ENCODE data around the gene NR5A2. TPM values are rescaled to one million over a fixed set of nuclear protein-coding genes. Genes with fewer than 3 reads are reported as not detected.
A peak's percentile ranks its signal among the peaks of the same experiment; 100 is the strongest.

The NR5A2 gene
- total RNA-seq, 3 donors from 2014 or later = 32.7 to 75.3 (median 47.9) TPM

DNA sequence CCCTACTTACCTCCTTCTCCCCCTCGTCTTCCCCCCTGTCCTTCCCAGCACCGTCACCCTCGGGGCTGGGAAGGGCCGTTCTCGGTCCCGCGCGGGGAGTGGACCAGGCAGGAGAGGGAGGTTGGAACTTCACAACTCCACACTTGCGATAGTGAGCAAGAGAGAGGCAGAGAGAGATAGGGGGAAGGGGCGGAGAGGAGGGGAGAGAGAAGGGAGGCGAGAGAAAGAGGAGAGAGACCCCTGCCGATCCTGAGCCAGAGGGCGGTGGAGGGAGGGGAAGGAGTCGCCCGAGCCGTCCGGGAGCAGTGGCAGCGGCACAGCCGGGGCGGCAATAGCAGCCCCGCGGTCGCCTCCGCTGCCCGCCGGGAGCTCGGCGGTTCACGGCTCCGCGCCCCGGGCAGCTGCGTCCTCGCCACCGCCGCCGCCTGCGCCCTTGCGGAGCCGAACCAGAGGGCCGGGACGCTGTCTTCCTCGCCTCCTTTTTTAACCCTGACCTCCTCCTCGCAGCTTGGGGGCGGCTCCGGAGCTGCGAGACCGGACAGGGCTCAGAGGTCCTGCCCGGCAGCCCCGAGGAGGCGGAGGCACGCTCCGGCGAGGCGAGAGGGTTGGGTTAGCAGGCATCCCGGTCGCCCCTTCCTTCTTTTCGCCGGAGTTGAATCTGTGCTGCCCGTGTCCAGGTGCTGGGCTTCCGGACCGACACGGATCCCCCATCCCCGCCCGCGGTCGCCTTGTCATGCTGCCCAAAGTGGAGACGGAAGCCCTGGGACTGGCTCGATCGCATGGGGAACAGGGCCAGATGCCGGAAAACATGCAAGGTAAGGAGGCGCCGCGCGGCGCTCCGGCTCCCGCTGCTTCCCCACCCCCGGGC lies 11.7 kb downstream of the NR5A2 start:
- peak; percentile 62 to 75 (median 66) for DNase-seq
- TF ChIP-seq, protein P1, sequence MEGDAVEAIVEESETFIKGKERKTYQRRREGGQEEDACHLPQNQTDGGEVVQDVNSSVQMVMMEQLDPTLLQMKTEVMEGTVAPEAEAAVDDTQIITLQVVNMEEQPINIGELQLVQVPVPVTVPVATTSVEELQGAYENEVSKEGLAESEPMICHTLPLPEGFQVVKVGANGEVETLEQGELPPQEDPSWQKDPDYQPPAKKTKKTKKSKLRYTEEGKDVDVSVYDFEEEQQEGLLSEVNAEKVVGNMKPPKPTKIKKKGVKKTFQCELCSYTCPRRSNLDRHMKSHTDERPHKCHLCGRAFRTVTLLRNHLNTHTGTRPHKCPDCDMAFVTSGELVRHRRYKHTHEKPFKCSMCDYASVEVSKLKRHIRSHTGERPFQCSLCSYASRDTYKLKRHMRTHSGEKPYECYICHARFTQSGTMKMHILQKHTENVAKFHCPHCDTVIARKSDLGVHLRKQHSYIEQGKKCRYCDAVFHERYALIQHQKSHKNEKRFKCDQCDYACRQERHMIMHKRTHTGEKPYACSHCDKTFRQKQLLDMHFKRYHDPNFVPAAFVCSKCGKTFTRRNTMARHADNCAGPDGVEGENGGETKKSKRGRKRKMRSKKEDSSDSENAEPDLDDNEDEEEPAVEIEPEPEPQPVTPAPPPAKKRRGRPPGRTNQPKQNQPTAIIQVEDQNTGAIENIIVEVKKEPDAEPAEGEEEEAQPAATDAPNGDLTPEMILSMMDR (IDR thresholded peaks at IDR 0.05) = no peak
- intact Hi-C loops (cut with DNase I, micrococcal nuclease) = no loop called here
- Histone ChIP-seq H3K4me3 (peak overlapping the region; percentile 30), H3K4me1 (ENCODE audit: low read depth) (peaks cover 7% of the 10 kb centered on the region), H3K36me3 (ENCODE audit: low read depth) (no peaks in the 10 kb centered on the region), H3K9me3 (no peaks in the 10 kb centered on the region)
- ATAC-seq = peak; percentile 39

DNA sequence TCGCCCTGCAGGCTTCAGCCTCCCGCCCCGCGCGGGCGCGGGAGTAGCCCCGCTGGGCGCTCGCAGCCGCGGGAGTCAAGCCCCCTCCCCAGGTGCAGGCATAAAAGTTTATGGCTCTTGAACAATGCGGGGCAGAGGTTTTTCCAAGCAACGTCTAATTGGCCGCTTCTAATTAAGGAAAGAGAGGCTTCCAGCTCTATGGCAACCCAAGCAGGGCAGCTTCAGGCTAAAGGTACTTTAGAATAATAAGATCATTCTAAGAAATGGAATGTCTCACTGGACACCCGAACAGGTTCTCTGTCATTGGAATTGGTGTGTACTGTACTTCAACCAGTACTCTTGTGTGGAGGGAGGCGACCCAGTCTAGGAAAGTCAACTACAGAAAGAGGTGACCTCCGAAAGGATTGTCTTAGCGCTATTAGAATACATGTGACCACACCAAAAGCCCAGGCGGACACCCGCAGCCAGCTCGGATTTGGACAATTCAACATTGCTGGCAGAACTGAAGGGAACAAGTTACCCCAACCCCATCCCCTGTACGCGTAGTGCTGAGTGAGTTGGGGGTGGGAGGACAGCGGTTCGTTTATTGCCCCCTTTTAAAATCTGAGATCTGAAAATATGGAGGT lies 12.5 kb downstream of the NR5A2 start:
- peak; percentile 1 for ATAC-seq
- DNase-seq = peak in 2 of 3 donors; percentile 37 to 40
- H3K9me3 ChIP-seq = no peaks in the 10 kb centered on the region
- H3K4me1 ChIP-seq (ENCODE audit: low read depth) = peaks cover 7% of the 10 kb centered on the region
- TF ChIP-seq, protein P1 (IDR thresholded peaks at IDR 0.05) = no peak
- intact Hi-C loops (cut with DNase I, micrococcal nuclease) = no loop called here
- H3K4me3 ChIP-seq = peak overlapping the region; percentile 30
- H3K36me3 ChIP-seq (ENCODE audit: low read depth) = no peaks in the 10 kb centered on the region

DNA sequence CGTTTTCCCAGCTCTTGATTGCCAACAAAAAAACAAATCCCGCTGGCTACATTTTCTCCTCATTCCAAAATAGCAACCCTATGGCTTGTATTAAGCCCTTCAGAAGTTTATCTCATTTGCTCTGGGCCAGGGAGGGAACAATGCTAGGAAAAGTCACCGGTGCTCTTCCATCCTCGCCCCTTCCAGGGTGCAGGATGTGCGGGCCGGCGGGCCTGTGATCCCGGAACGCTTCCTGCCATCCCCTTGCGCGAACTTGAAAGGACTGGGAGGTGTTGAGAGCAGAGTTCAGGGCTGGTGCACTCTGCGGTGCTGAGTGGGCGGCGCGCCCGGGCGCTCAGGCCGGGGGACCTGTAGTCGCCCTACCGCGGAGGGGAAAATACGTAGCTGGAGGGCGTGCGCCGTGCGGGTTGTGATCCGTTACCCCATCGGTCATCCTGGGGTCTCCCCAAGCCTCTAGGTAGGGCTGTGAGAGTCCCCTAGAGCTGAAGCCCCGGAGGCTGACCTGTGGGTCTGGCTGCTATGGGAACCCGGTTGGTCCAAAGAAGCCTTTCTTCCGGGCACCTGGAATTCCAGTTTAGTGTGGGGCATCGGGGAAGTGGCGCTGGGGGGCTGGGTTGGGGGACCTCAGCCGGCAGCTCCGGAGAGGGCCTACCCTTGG lies 13.1 kb downstream of the NR5A2 start:
- DNase-seq (peak; percentile 68 to 80 (median 78)), ATAC-seq (peak; percentile 64)
- TF ChIP-seq, protein P1 (IDR thresholded peaks at IDR 0.05) = no peak
- H3K9me3 ChIP-seq = no peaks in the 10 kb centered on the region
- intact Hi-C loops (cut with DNase I, micrococcal nuclease) = no loop called here
- H3K36me3 ChIP-seq (ENCODE audit: low read depth) = no peaks in the 10 kb centered on the region
- peaks cover 7% of the 10 kb centered on the region for H3K4me1 ChIP-seq (ENCODE audit: low read depth)
- peak overlapping the region; percentile 9 for H3K4me3 ChIP-seq

DNA sequence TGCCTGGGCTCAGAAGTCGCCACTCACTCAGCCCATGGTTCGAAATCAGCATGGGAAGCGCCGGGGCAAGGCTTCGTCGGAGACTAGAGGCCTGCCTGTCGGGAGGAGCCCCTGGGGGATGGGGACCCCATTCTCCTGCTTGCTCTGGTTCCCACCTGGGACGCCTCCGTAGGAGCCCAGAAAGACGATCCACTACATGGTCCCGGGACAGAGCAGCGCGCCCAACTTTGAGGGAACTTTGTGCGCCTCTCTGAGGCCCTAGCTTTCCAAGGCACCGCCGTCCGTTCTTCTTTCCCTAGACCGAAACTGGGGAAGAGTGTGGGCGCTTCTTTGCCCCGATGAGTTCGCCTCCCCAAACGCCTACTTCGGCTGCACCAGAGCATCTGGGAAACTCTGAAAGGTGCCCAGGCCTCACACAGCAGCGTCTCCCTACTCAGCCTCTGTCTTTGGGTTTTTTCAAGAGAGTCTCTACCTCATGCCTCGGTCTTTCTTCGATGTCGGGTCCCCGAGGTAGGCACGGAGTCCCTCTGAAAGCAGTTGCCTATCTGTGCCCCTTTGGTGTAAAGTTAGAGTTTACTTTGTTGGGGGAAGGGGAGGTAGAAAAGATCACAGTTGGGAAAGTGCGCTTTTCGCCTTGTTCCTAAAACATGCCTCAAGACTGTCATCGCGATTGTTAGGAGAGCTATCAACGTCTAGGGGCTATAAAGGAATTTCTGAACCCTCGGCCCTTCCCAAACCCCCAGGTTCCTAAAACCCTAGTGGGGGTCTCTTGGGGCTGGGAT lies 14.0 kb downstream of the NR5A2 start:
- DNase-seq = peak in 2 of 3 donors; percentile 40 to 54
- intact Hi-C loops (cut with DNase I, micrococcal nuclease) = no loop called here
- Histone ChIP-seq H3K36me3 (ENCODE audit: low read depth) (no peaks in the 10 kb centered on the region), H3K4me3 (no peak overlapping the region), H3K4me1 (ENCODE audit: low read depth) (peaks cover 7% of the 10 kb centered on the region), H3K9me3 (no peaks in the 10 kb centered on the region)
- TF ChIP-seq, protein P1 (IDR thresholded peaks at IDR 0.05) = no peak
- ATAC-seq = peak; percentile 2

DNA sequence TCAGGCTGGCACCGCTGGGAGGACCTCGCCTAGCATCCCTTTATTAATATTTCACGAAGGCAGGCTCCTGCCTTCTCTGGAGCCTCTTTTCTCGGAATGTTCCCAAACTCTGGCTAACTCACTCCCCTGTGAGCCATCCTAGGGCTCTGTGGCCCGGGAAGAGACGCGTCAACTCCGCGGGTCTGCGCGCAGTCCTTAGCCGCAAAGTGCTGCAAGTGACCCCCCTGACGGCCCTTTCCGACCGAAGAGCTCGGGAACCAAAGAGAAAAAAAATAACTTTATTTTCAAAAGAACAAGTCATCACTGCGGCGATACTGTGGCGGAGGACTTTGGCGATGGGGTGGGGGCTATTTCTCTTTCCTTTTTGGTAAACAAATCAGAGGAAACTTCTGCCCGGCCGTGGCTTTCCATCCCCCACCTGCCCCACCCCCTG lies 14.6 kb downstream of the NR5A2 start:
- DNase-seq = peak in 1 of 3 donors; percentile 83
- peaks cover 5% of the 10 kb centered on the region for H3K4me1 ChIP-seq (ENCODE audit: low read depth)

More for the DNA sequence above, 14.6 kb downstream of the NR5A2 start:
- no peak for ATAC-seq
- H3K36me3 ChIP-seq (ENCODE audit: low read depth) = no peaks in the 10 kb centered on the region
- H3K4me3 ChIP-seq = peak overlapping the region; percentile 2
- TF ChIP-seq, protein P1 (IDR thresholded peaks at IDR 0.05) = no peak
- no peaks in the 10 kb centered on the region for H3K9me3 ChIP-seq
- intact Hi-C loops (cut with DNase I, micrococcal nuclease) = no loop called here
